ENCODE measurements around the gene KCNQ1.

KCNQ1 gene

GRCh38 chr11:2835751-2836150 lies 390.9 kb downstream of the KCNQ1 start:
- Histone ChIP-seq H3K27ac (ENCODE audit: low read length) (no peak overlapping the region), H4K20me1 (ENCODE audit: insufficient read depth, low read length) (peaks cover 4% of the 10 kb centered on the region), H3K4me3 (ENCODE audit: low read depth in 1 of 2, low read length in 2 of 2) (no peak overlapping the region), H3K4me2 (ENCODE audit: insufficient read depth, low read length) (no peak overlapping the region), H3K27me3 (ENCODE audit: insufficient read depth, low read length, poor library complexity) (no peaks in the 10 kb centered on the region), H3K4me1 (ENCODE audit: insufficient read depth, low read length) (no peaks in the 10 kb centered on the region), H3K36me3 (ENCODE audit: insufficient read depth, low read length) (no peaks in the 10 kb centered on the region), H3K9me3 (ENCODE audit: insufficient read depth, low read length, severe bottlenecking) (no peaks in the 10 kb centered on the region), H2AFZ (ENCODE audit: low read depth, low read length) (no peak overlapping the region), H3K9ac (ENCODE audit: low read depth, low read length) (no peak overlapping the region), H3K79me2 (ENCODE audit: insufficient read depth, low read length) (no peaks in the 10 kb centered on the region)
- ATAC-seq (ENCODE audit: insufficient read depth, low read depth) (no peak), DNase-seq (no peak)
- TF ChIP-seq EZH2 (IDR thresholded peaks at IDR 0.05; ENCODE audit: borderline replicate concordance, low read depth, low read length, severe bottlenecking), result no peak
- no peak for TF ChIP-seq CTCF (IDR thresholded peaks at IDR 0.05; ENCODE audit: borderline replicate concordance, extremely low read depth, low read length, poor library complexity, severe bottlenecking)

GRCh38 chr11:2836315-2837095 lies 391.7 kb downstream of the KCNQ1 start:
- DNase-seq (no peak), ATAC-seq (ENCODE audit: insufficient read depth, low read depth) (no peak)
- H3K27ac ChIP-seq (ENCODE audit: low read length), result no peak overlapping the region
- no peaks in the 10 kb centered on the region for H3K27me3 ChIP-seq (ENCODE audit: insufficient read depth, low read length, poor library complexity)
- no peaks in the 10 kb centered on the region for H3K9me3 ChIP-seq (ENCODE audit: insufficient read depth, low read length, severe bottlenecking)
- no peak for TF ChIP-seq CTCF (IDR thresholded peaks at IDR 0.05; ENCODE audit: borderline replicate concordance, extremely low read depth, low read length, poor library complexity, severe bottlenecking)
- no peak for TF ChIP-seq EZH2 (IDR thresholded peaks at IDR 0.05; ENCODE audit: borderline replicate concordance, low read depth, low read length, severe bottlenecking)
- H3K36me3 ChIP-seq (ENCODE audit: insufficient read depth, low read length), result no peaks in the 10 kb centered on the region
- peaks cover 4% of the 10 kb centered on the region for H4K20me1 ChIP-seq (ENCODE audit: insufficient read depth, low read length)
- H3K9ac ChIP-seq (ENCODE audit: low read depth, low read length), result no peak overlapping the region
- no peak overlapping the region for H3K4me2 ChIP-seq (ENCODE audit: insufficient read depth, low read length)
- no peak overlapping the region for H3K4me3 ChIP-seq (ENCODE audit: low read depth in 1 of 2, low read length in 2 of 2)
- no peaks in the 10 kb centered on the region for H3K4me1 ChIP-seq (ENCODE audit: insufficient read depth, low read length)
- H3K79me2 ChIP-seq (ENCODE audit: insufficient read depth, low read length), result no peaks in the 10 kb centered on the region
- no peak overlapping the region for H2AFZ ChIP-seq (ENCODE audit: low read depth, low read length)

- no peaks in the 10 kb centered on the region for H3K4me1 ChIP-seq (ENCODE audit: insufficient read depth, low read length)
- H2AFZ ChIP-seq (ENCODE audit: low read depth, low read length), result no peak overlapping the region
- peaks cover 4% of the 10 kb centered on the region; the same call in 1 of the 2 replicates for H4K20me1 ChIP-seq (ENCODE audit: insufficient read depth, low read length)
- DNase-seq (no peak), ATAC-seq (ENCODE audit: insufficient read depth, low read depth) (no peak)
- H3K27me3 ChIP-seq (ENCODE audit: insufficient read depth, low read length, poor library complexity), result no peaks in the 10 kb centered on the region
- H3K9ac ChIP-seq (ENCODE audit: low read depth, low read length), result no peak overlapping the region
- H3K9me3 ChIP-seq (ENCODE audit: insufficient read depth, low read length, severe bottlenecking), result no peaks in the 10 kb centered on the region
- H3K79me2 ChIP-seq (ENCODE audit: insufficient read depth, low read length), result no peaks in the 10 kb centered on the region
- H3K36me3 ChIP-seq (ENCODE audit: insufficient read depth, low read length), result no peaks in the 10 kb centered on the region
- no peak overlapping the region for H3K4me2 ChIP-seq (ENCODE audit: insufficient read depth, low read length)
- no peak overlapping the region for H3K4me3 ChIP-seq (ENCODE audit: low read depth in 1 of 2, low read length in 2 of 2)
- no peak for TF ChIP-seq CTCF (IDR thresholded peaks at IDR 0.05; ENCODE audit: borderline replicate concordance, extremely low read depth, low read length, poor library complexity, severe bottlenecking)
- no peak for TF ChIP-seq EZH2 (IDR thresholded peaks at IDR 0.05; ENCODE audit: borderline replicate concordance, low read depth, low read length, severe bottlenecking)
- H3K27ac ChIP-seq (ENCODE audit: low read length), result no peak overlapping the region
Observed at GRCh38 chr11:2837096-2837601, 392.3 kb downstream of the KCNQ1 start.
